Neural progenitor cell (in vitro differentiated cells): Measurements from ENCODE around the gene LINC01488. TPM values are rescaled to one million over a fixed set of nuclear protein-coding genes. Genes with fewer than 3 reads are reported as not detected.

Experiments
- DNase-seq: peaks from one replicate; pipeline ENCODE4 v3.0.0-alpha.2; 2016; ENCODE audit warnings: low spot score
- H2AFZ ChIP-seq: fragments of 200-600 bp; sonication (generic); replicated peaks from 2 replicates; pipeline ENCODE4 v1.6.1; 2016; ENCODE audit warnings: antibody characterized with exemption
- H3F3A ChIP-seq: fragments of 200-600 bp; sonication (generic); 2 replicates; pipeline ENCODE4 v1.6.1; 2016; ENCODE audit warnings: antibody characterized with exemption, low read depth
- H3K27ac ChIP-seq: fragments of 200-600 bp; sonication (generic); 2 replicates; pipeline ENCODE4 v1.5.1; 2016; ENCODE audit warnings: mild to moderate bottlenecking
- H3K27me3 ChIP-seq: fragments of 200-600 bp; sonication (generic); 2 replicates; pipeline ENCODE4 v1.6.1; 2016; ENCODE audit warnings: mild to moderate bottlenecking, moderate library complexity
- H3K36me3 ChIP-seq: fragments of 200-600 bp; sonication (generic); 2 replicates; pipeline ENCODE4 v1.5.1; 2016
- H3K4me1 ChIP-seq: fragments of 200-600 bp; sonication (generic); 2 replicates; pipeline ENCODE4 v1.6.1; 2016; ENCODE audit warnings: mixed run types
- H3K4me2 ChIP-seq: fragments of 200-600 bp; sonication (generic); 2 replicates; pipeline ENCODE4 v1.6.1; 2016
- H3K4me3 ChIP-seq: fragments of 200-600 bp; sonication (generic); 2 replicates; pipeline ENCODE4 v1.5.1; 2016
- H3K79me2 ChIP-seq: fragments of 200-600 bp; sonication (generic); 2 replicates; pipeline ENCODE4 v1.6.1; 2016; ENCODE audit warnings: low read depth
- H3K9ac ChIP-seq: fragments of 200-600 bp; sonication (generic); 2 replicates; pipeline ENCODE4 v1.6.1; 2016
- H3K9me3 ChIP-seq: fragments of 200-600 bp; sonication (generic); 2 replicates; pipeline ENCODE4 v1.5.1; 2016; ENCODE audit warnings: low read depth
- H4K20me1 ChIP-seq: fragments of 200-600 bp; sonication (generic); 2 replicates; pipeline ENCODE4 v1.6.1; 2016; ENCODE audit warnings: low read depth
- H3K27ac Mint-ChIP-seq: 3 replicates; pipeline ENCODE4 v1.8.0; 2021; ENCODE audit warnings: mixed read lengths
- H3K27me3 Mint-ChIP-seq: 2 replicates; pipeline ENCODE4 v1.8.0; 2022; ENCODE audit warnings: low read depth, mild to moderate bottlenecking, inconsistent platforms, moderate library complexity, mixed read lengths; ENCODE audit not compliant: insufficient read depth
- H3K36me3 Mint-ChIP-seq: 3 replicates; pipeline ENCODE4 v1.8.0; 2021; ENCODE audit warnings: mixed read lengths
- H3K4me1 Mint-ChIP-seq: 3 replicates; pipeline ENCODE4 v1.8.0; 2021; ENCODE audit warnings: mixed read lengths
- H3K4me3 Mint-ChIP-seq: 3 replicates; pipeline ENCODE4 v1.8.0; 2021; ENCODE audit warnings: mild to moderate bottlenecking, moderate library complexity, mixed read lengths
- H3K9me3 Mint-ChIP-seq: 3 replicates; pipeline ENCODE4 v1.8.0; 2020; ENCODE audit warnings: mixed read lengths
- EZH2 ChIP-seq: fragments of 200-600 bp; sonication (generic); IDR thresholded peaks from 2 replicates; pipeline ENCODE4 v1.6.1; 2017; ENCODE audit warnings: antibody characterized with exemption, mild to moderate bottlenecking, moderate library complexity
- EZH2phosphoT487 ChIP-seq: fragments of 200-600 bp; sonication (generic); IDR thresholded peaks from 2 replicates; pipeline ENCODE4 v1.6.1; 2017; ENCODE audit warnings: antibody characterized with exemption
- total RNA-seq: library from RNA; depleted of rRNA; stranded (reverse); fragments of >200 nt; gene quantifications from 2 replicates; pipeline ENCODE4 v1.2.3, GENCODE V29; 2015; ENCODE audit warnings: low replicate concordance
- TF ChIP-seq, protein P1 (sequence below): fragments of 200-600 bp; sonication (generic); IDR thresholded peaks from 2 replicates; pipeline ENCODE4 v1.5.1; 2017; ENCODE audit warnings: antibody characterized with exemption, mild to moderate bottlenecking

Gene LINC01488
- total RNA-seq, 1 donor from 2014 or later, result 0.09 TPM

DNA sequence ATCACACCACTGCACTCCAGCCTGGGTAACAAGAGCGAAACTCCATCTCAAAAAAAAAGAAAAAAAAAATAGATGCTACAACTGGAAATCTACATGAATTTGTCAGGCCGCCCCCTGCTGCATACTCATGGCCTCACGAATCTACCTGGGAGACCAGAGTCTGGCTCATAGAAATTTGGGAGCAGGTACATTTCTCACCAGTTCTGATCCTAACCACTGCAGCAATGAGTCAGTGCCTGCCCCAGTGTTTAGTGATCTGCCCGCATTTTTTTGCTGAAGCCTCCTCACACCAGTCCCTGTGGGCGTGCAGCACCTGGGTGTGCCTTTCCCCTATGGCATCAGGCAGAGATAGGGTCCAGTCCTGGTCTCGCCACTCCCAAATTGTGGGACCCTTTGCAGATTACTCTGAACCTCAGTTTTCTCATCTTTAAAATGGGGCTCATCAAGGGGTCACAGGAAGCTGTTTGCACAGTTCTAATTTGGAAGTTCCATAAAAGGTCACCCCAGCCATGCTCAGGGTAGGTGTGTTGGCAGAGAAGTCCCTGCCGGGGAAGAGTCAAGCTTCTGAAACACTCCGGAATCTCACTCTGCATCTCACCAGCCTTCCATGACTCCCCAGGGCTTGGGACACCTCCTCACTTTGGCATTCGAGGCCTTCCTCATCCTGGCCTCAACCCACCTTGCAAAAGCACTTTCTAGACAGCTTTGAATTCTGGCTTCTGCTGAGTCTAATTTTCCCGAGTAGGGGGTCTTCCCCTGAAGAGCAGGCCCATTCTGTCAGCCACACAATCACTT, 39.3 kb upstream of the LINC01488 start:
- Histone ChIP-seq H3K36me3 (no peaks in the 10 kb centered on the region), H4K20me1 (no peaks in the 10 kb centered on the region), H2AFZ (no peak overlapping the region), H3K9me3 (no peaks in the 10 kb centered on the region), H3K4me2 (peak overlapping the region; percentile 70), H3K27ac (no peak overlapping the region), H3K4me3 (no peak overlapping the region), H3K27me3 (no peaks in the 10 kb centered on the region), H3K79me2 (no peaks in the 10 kb centered on the region), H3F3A (peaks cover 17% of the 10 kb centered on the region), H3K9ac (no peak overlapping the region), H3K4me1 (peaks cover 39% of the 10 kb centered on the region)
- peak overlapping the region; percentile 36 for H3K4me3 Mint-ChIP-seq
- TF ChIP-seq, protein P1, sequence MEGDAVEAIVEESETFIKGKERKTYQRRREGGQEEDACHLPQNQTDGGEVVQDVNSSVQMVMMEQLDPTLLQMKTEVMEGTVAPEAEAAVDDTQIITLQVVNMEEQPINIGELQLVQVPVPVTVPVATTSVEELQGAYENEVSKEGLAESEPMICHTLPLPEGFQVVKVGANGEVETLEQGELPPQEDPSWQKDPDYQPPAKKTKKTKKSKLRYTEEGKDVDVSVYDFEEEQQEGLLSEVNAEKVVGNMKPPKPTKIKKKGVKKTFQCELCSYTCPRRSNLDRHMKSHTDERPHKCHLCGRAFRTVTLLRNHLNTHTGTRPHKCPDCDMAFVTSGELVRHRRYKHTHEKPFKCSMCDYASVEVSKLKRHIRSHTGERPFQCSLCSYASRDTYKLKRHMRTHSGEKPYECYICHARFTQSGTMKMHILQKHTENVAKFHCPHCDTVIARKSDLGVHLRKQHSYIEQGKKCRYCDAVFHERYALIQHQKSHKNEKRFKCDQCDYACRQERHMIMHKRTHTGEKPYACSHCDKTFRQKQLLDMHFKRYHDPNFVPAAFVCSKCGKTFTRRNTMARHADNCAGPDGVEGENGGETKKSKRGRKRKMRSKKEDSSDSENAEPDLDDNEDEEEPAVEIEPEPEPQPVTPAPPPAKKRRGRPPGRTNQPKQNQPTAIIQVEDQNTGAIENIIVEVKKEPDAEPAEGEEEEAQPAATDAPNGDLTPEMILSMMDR, result no peak
- TF ChIP-seq EZH2phosphoT487, result no peak
- TF ChIP-seq EZH2, result no peak
- peak overlapping the region; percentile 86 for H3K27ac Mint-ChIP-seq
- H3K36me3 Mint-ChIP-seq, result no peaks in the 10 kb centered on the region
- H3K27me3 Mint-ChIP-seq, result peaks cover 9% of the 10 kb centered on the region
- H3K9me3 Mint-ChIP-seq, result no peaks in the 10 kb centered on the region
- DNase-seq, result no peak
- H3K4me1 Mint-ChIP-seq, result peaks cover 51% of the 10 kb centered on the region

GRCh38 chr11:69442807-69443137, 38.7 kb upstream of the LINC01488 start:
- Histone ChIP-seq H3K36me3 (no peaks in the 10 kb centered on the region), H3K4me3 (no peak overlapping the region), H3K79me2 (no peaks in the 10 kb centered on the region), H3F3A (peaks cover 17% of the 10 kb centered on the region), H3K4me2 (peak overlapping the region; percentile 70), H2AFZ (no peak overlapping the region), H3K9ac (no peak overlapping the region), H3K27me3 (no peaks in the 10 kb centered on the region), H3K9me3 (no peaks in the 10 kb centered on the region), H4K20me1 (no peaks in the 10 kb centered on the region), H3K4me1 (peaks cover 33% of the 10 kb centered on the region), H3K27ac (no peak overlapping the region)
- H3K4me1 Mint-ChIP-seq, result peaks cover 51% of the 10 kb centered on the region
- no peaks in the 10 kb centered on the region for H3K9me3 Mint-ChIP-seq
- H3K27ac Mint-ChIP-seq, result peak overlapping the region; percentile 86
- H3K27me3 Mint-ChIP-seq, result peaks cover 9% of the 10 kb centered on the region
- H3K36me3 Mint-ChIP-seq, result no peaks in the 10 kb centered on the region
- DNase-seq, result no peak
- no peak for TF ChIP-seq EZH2
- no peak for TF ChIP-seq EZH2phosphoT487
- TF ChIP-seq, protein P1, result no peak
- H3K4me3 Mint-ChIP-seq, result peak overlapping the region; percentile 38

DNA sequence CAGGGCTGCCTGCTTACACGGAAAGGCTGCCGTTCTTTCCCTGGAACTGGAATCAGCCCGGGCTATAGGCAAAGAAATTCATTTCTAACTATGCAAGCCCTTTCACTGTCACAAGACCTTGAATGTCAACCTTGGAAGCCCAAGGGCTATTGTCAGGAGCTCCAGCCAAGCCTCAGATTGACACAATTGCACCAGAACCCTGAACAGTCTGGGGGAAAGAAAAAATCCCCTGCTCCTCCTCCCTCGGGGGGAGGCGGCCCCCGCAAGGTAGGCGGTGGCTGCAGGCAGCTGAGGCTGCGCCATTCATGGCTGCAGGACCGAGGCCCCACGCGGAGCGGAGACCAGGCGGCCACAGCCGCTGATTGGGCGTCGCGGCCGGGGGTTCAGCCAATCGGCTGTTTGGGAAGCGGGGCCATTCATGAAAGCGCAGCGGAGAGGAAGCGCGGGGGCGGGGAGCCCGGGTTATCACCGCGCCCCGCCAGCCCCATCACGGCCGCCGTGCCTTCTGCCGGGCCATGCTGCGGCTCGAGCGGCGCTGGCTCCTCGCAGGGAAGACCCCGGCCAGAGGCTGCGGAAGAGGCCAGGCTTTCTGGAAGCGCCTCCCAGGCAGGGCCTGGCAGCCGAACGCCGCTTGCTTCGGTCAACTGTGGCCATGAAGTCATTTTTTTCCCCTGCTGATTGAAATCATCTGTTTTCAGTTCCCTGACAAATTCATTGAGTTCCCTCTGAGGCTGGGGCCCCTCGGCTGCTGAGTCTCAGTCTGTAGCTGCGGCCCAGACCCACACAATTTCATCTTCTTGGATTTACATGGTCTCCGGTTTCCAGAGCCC, 38.1 kb upstream of the LINC01488 start:
- Histone ChIP-seq H3K27ac (no peak overlapping the region), H3K79me2 (no peaks in the 10 kb centered on the region), H3K27me3 (no peaks in the 10 kb centered on the region), H3K9ac (no peak overlapping the region), H3F3A (peaks cover 17% of the 10 kb centered on the region), H3K4me1 (peaks cover 27% of the 10 kb centered on the region), H4K20me1 (no peaks in the 10 kb centered on the region), H2AFZ (no peak overlapping the region), H3K9me3 (no peaks in the 10 kb centered on the region), H3K36me3 (no peaks in the 10 kb centered on the region), H3K4me3 (peak overlapping the region; percentile 22), H3K4me2 (peak overlapping the region; percentile 70)
- no peak for TF ChIP-seq EZH2phosphoT487
- TF ChIP-seq, protein P1, result no peak
- TF ChIP-seq EZH2, result no peak
- H3K36me3 Mint-ChIP-seq, result no peaks in the 10 kb centered on the region
- peaks cover 9% of the 10 kb centered on the region for H3K27me3 Mint-ChIP-seq
- peaks cover 51% of the 10 kb centered on the region for H3K4me1 Mint-ChIP-seq
- peak overlapping the region; percentile 78 for H3K4me3 Mint-ChIP-seq
- H3K9me3 Mint-ChIP-seq, result no peaks in the 10 kb centered on the region
- peak overlapping the region; percentile 99 for H3K27ac Mint-ChIP-seq
- DNase-seq, result peak; percentile 97
